ENCODE results near the gene AMY1C. TPM values are rescaled to one million over a fixed set of nuclear protein-coding genes. Genes with fewer than 3 reads are reported as not detected.

Gene AMY1C
- total RNA-seq, 1 experiment from 2014 or later, result not detected

GRCh38 chr1:103788377-103788776 lies 38.7 kb downstream of the AMY1C start:
- no peaks in the 10 kb centered on the region for H3K9me3 Mint-ChIP-seq (ENCODE audit: unreplicated experiment)
- ChIA-PET POLR2A (interaction anchor here (0.5 kb wide), 1 partner anchor 729 kb away, joined by 3 read pairs; no protein-coding TSS in a partner anchor), CTCF (interaction anchor here (0.9 to 3.0 kb wide), 3 partner anchors 12 to 344 kb away, joined by 3 to 20 read pairs (median 3); no protein-coding TSS in a partner anchor)
- TF ChIP-seq CTCF (IDR thresholded peaks at IDR 0.05; ENCODE audit: unreplicated experiment), result peak; percentile 35
- no peaks in the 10 kb centered on the region for H3K4me1 Mint-ChIP-seq (ENCODE audit: insufficient read depth, unreplicated experiment)
- H3K27ac Mint-ChIP-seq (ENCODE audit: low read depth, unreplicated experiment), result no peak overlapping the region
- H3K4me3 Mint-ChIP-seq (ENCODE audit: unreplicated experiment), result no peak overlapping the region
- intact Hi-C loops (cut with micrococcal nuclease), result loop anchor here (1.0 to 5.0 kb wide), 2 partner anchors 344 to 994 kb away; no protein-coding TSS in a partner anchor
- DNase-seq (ENCODE audit: unreplicated experiment), result peak; percentile 42
- BruUV-seq (replicated peaks), result no TSS peak
- H3K27me3 Mint-ChIP-seq (ENCODE audit: insufficient read depth, unreplicated experiment), result peaks cover 5% of the 10 kb centered on the region
- no peaks in the 10 kb centered on the region for H3K36me3 Mint-ChIP-seq (ENCODE audit: insufficient read depth, unreplicated experiment)

- Mint-ChIP-seq H3K4me1 (ENCODE audit: insufficient read depth, unreplicated experiment) (no peaks in the 10 kb centered on the region), H3K9me3 (ENCODE audit: unreplicated experiment) (peaks cover 5% of the 10 kb centered on the region), H3K4me3 (ENCODE audit: unreplicated experiment) (no peak overlapping the region), H3K36me3 (ENCODE audit: insufficient read depth, unreplicated experiment) (no peaks in the 10 kb centered on the region), H3K27me3 (ENCODE audit: insufficient read depth, unreplicated experiment) (peaks cover 15% of the 10 kb centered on the region), H3K27ac (ENCODE audit: low read depth, unreplicated experiment) (no peak overlapping the region)
- intact Hi-C loops (cut with micrococcal nuclease), result no loop called here
- no peak for TF ChIP-seq CTCF (IDR thresholded peaks at IDR 0.05; ENCODE audit: unreplicated experiment)
- ChIA-PET CTCF (interaction anchor here (0.7 to 3.0 kb wide), 3 partner anchors 49 to 346 kb away, joined by 3 to 20 read pairs (median 5); no protein-coding TSS in a partner anchor), POLR2A (no interaction called here)
- BruUV-seq (replicated peaks), result no TSS peak
- no peak for DNase-seq (ENCODE audit: unreplicated experiment)
Observed at GRCh38 chr1:103790172-103790571, 40.5 kb downstream of the AMY1C start.

Other genes with a start within 250 kb of the AMY1C start
- gene RNPC3, start 224.2 kb upstream of the AMY1C start, total RNA-seq (2022), result 18.7 and 22.2 TPM in 2 replicates
- gene AMY2B, start 178.3 kb upstream of the AMY1C start, total RNA-seq (2022), result 10.8 and 14.5 TPM in 2 replicates
- gene AMY2A, start 132.5 kb upstream of the AMY1C start, total RNA-seq (2022), result not detected in 2 replicates
- gene AMY1A, start 94.1 kb upstream of the AMY1C start, total RNA-seq (2022), result not detected in 2 replicates
- not detected in 2 replicates for gene AMY1B, start 53.7 kb upstream of the AMY1C start, total RNA-seq (2022)

Data from MCF 10A (cell line).